ENCODE data around the gene CYREN.

Gene CYREN

DNA sequence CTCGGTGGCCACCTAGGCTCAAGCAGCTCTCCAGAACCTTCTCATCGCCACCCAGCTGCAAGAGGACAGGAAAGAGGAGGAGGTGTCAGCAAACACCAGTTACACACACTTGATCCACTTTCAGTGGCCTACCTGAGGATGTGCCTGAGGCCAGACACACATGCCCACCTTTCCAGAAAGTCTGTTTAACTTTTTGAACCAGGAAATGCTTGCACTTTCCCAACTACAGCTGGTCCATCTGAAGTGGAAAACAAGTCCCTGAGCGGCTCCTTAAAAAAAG is 15.7 kb upstream of the CYREN start:
- TF ChIP-seq, protein P1, sequence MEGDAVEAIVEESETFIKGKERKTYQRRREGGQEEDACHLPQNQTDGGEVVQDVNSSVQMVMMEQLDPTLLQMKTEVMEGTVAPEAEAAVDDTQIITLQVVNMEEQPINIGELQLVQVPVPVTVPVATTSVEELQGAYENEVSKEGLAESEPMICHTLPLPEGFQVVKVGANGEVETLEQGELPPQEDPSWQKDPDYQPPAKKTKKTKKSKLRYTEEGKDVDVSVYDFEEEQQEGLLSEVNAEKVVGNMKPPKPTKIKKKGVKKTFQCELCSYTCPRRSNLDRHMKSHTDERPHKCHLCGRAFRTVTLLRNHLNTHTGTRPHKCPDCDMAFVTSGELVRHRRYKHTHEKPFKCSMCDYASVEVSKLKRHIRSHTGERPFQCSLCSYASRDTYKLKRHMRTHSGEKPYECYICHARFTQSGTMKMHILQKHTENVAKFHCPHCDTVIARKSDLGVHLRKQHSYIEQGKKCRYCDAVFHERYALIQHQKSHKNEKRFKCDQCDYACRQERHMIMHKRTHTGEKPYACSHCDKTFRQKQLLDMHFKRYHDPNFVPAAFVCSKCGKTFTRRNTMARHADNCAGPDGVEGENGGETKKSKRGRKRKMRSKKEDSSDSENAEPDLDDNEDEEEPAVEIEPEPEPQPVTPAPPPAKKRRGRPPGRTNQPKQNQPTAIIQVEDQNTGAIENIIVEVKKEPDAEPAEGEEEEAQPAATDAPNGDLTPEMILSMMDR (IDR thresholded peaks at IDR 0.05; ENCODE audit: low read depth, low read length): no peak
- in situ Hi-C loops (cut with HindIII; ENCODE audit: low sequenced_read_pairs): no loop called here
- DNase-seq (ENCODE audit: low read depth, low spot score): no peak
- H3K4me3 ChIP-seq (ENCODE audit: low read depth, low read length): no peak overlapping the region

GRCh38 chr7:135185471-135186260 is 15.2 kb upstream of the CYREN start:
- in situ Hi-C loops (cut with HindIII; ENCODE audit: low sequenced_read_pairs): no loop called here
- TF ChIP-seq, protein P1 (IDR thresholded peaks at IDR 0.05; ENCODE audit: low read depth, low read length): no peak
- no peak for DNase-seq (ENCODE audit: low read depth, low spot score)
- H3K4me3 ChIP-seq (ENCODE audit: low read depth, low read length): no peak overlapping the region

- in situ Hi-C loops (cut with HindIII; ENCODE audit: low sequenced_read_pairs): no loop called here
- H3K4me3 ChIP-seq (ENCODE audit: low read depth, low read length): no peak overlapping the region
- no peak for DNase-seq (ENCODE audit: low read depth, low spot score)
- TF ChIP-seq, protein P1 (IDR thresholded peaks at IDR 0.05; ENCODE audit: low read depth, low read length): no peak
Measured at GRCh38 chr7:135184254-135184841, 13.8 kb upstream of the CYREN start.

DNA sequence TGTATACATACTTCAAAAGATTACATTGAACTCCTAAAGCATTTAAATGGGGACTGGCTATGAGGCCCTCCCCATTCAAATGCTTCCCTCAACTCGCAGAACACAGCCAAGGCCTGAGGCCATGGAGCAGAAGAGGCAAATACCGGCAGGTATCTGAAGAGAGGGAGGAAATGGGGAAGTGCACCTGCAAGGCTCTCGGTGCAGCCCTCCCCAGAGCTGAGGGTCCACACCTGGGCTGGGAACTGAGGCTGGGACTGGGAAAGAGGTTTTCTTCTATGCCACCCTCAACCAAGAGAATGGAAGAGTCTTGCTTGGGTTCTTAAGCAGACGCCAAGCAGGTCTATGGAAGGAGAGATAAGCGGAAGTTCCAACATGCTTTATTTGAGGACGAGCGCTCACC is 13.0 kb upstream of the CYREN start:
- no peak overlapping the region for H3K4me3 ChIP-seq (ENCODE audit: low read depth, low read length)
- DNase-seq (ENCODE audit: low read depth, low spot score): no peak
- TF ChIP-seq, protein P1 (IDR thresholded peaks at IDR 0.05; ENCODE audit: low read depth, low read length): no peak
- in situ Hi-C loops (cut with HindIII; ENCODE audit: low sequenced_read_pairs): no loop called here

DNA sequence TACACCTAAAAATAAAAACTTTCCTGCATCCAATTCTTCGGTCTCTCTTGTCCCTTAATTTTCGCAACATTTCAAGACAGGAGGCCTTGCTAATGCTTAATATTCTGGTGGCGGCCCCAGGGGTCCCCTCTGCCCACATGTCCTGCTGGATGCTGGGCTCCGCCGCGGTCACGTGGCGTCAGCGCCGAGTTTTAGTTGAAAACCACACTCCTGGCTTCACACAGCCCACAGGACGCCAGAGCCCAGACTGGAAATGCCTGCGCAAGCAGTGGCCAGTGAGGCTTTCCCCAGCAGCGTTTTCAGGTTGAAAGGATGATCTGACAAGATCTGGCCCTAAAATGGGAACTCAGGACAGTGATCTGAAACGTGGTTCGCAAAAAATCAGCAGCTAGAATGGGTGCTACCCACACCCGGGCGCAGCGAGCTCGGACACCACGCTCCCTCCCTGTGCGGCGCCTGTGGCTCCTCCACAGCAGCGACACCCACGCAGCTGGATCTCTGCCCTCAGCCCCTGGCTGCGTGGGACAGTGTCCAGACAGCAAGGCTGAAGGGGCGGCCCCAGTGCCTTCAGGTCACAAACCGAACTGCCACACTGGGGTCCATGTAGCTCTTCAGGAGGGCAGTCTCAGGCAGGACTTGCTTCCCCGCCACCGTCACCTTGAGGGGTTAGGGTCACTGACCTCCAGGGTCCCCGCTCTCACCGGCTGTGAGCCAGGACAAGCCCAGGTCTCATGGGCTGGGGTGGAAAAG is 11.6 kb upstream of the CYREN start:
- TF ChIP-seq, protein P1 (IDR thresholded peaks at IDR 0.05; ENCODE audit: low read depth, low read length): no peak
- in situ Hi-C loops (cut with HindIII; ENCODE audit: low sequenced_read_pairs): no loop called here
- H3K4me3 ChIP-seq (ENCODE audit: low read depth, low read length): no peak overlapping the region
- DNase-seq (ENCODE audit: low read depth, low spot score): no peak

GRCh38 chr7:135181261-135181928 is 10.9 kb upstream of the CYREN start:
- no peak for DNase-seq (ENCODE audit: low read depth, low spot score)
- in situ Hi-C loops (cut with HindIII; ENCODE audit: low sequenced_read_pairs): no loop called here
- no peak overlapping the region for H3K4me3 ChIP-seq (ENCODE audit: low read depth, low read length)
- TF ChIP-seq, protein P1 (IDR thresholded peaks at IDR 0.05; ENCODE audit: low read depth, low read length): no peak
